Stimulated activated CD8-positive, alpha-beta memory T cell treated with anti-CD3 and anti-CD28 coated beads, Interleukin-15, amount 100 ng/mL, for 1 hour (primary cell): ENCODE results near the gene HSH2D.

ENCODE experiments used
- DNase-seq: peaks from one replicate; pipeline ENCODE4 v3.0.0-alpha.2; 2020; ENCODE audit warnings: low read depth

The HSH2D gene

DNA sequence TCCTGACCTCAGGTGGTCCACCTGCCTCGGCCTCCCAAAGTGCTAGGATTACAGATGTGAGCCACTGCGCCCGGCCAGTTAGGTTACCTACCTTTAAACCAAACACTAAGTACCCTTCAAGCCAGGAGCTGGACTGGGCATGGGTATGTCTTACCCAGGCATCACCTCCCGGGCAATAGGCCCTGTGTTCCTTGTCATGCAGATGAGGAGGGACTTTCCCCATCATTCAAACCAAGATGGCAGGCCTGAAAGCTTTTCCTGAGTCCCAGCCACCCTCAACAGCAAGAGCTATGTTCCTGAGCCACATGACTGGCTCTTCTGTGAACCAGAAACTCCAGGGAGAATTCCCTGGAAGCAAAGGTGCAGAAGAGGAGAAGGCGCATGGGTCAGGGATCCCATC lies 22.3 kb upstream of the HSH2D start:
- DNase-seq, result no peak

DNA sequence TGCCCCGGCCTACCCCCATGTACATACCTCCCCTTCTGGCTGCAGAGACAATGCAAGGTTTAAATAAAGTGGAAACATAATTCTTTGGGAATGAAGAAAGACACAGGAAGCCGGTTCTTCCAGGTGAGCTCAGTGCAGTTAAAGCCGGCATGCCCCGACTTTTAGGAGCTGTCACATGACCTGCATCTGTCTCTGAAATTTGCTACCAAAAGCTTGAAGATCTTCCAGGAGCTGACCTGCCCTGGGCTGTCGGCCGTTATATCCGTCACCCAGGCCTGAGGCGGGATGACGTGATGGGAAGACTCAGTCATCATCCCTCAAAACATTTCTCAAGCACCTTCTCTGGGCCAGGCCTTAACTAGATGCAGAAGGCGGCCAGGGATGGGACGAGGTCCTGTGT lies 21.5 kb upstream of the HSH2D start:
- DNase-seq, result no peak

- DNase-seq, result no peak
Measured at GRCh38 chr19:16124953-16125352, 18.5 kb upstream of the HSH2D start.

DNA sequence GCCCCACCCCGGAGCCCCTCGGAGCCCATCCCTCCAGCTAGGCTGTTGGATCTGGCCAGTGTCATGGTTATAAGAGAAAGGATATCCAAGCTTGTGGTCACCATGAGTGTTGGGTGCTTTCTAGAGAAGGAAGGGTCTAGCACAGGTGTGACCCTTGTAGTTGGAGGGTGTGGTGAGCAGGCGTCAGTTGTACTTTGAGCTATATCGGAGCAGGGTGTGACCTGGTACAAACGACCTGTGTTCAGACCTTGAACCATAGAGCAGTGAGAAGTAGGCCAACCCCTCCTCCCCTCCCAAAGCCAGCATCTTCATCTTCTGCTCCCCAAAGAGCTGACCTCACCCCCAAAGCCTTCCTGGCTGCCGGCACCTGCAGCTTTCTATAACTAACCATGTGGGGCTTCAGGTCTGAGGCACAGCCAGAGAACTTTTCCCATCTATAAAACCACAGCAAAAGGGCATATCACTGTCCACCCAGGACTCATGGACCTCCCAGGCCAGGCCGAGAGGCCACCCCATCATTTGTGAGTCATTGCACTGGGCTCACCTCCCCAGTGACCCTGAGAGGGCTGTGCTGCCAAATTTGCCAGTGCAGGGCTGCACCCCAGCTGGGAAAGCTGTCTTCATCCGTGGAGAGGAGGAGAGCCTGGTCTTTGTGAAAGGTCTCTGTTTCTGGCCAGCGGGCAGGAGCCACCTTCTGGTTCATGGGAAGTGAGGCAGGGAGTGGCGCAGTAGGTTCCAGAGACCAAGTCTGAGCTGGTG lies 17.6 kb upstream of the HSH2D start:
- DNase-seq, result no peak

GRCh38 chr19:16127080-16127479 lies 16.4 kb upstream of the HSH2D start:
- no peak for DNase-seq

GRCh38 chr19:16127776-16128371 lies 15.6 kb upstream of the HSH2D start:
- DNase-seq, result no peak

DNA sequence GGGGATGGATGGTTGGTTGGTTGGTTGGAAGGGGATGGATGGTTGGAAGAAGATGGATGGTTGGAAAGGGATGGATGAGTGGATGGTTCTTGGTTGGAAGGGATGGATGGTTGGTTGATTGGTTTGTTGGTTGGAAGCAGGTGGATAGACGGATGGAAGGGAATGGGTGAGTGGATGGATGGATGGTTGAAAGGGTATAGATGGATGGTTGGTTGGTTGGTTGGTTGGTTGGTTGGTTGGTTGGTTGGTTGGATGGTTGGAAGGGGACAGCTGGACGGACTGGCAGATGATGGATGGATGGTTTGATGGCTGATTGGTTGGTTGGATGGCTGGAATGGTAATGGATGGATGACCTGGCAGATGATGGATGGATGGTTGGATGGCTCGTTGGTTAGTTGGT lies 11.8 kb upstream of the HSH2D start:
- DNase-seq, result no peak

DNA sequence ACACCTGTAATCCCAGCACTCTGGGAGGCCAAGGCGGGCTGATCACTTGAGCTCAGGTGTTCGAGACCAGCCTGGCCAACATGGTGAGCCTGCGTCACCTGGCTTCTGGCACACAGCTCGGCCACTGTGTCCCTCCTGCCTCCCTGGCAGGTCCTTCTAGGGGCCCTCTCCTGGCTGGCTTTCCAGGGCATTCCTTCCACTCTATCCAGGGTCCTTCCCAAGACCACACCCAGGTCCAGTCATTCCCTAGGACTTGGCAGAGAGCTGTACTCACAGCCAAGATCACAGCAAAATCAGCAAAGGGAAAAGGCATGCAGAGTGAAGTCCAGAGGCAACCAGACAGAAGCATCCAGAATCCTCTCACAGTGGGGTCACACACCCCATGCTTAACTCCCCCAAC lies 9.7 kb upstream of the HSH2D start:
- no peak for DNase-seq

GRCh38 chr19:16134510-16134909 lies 9.0 kb upstream of the HSH2D start:
- DNase-seq, result no peak

DNA sequence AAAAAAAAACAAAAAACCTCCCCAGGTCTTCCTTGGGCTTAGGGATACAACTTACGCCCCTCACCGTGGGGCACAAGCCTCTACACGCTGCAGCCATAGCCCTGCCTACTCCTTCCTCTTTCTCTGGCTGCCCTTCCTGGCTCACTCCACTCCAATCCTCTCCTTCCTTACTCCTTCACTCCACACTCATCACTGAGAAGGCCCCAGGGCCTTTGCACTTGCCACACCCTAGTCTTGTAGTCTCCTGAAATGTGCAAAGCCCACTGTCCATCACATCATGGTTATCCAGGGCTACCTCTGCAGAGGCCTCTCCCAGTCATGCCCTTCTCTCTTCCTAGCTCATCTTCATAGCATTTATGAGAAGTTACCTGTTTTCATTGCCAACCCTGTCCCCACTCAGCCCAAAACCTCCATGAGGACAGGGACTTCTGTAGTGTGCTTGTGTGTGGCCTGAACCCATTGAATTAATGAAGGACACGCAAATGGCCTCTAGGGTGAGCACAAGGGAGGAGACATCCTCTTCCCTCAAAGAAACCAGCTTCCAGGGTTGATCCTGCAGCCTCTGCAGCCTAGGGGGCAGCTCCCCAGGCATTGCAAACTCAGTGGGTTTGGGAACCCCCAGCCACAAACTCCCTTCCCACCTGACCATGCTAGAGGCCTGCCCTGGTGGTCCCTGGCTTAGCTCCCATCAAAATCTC lies 7.9 kb upstream of the HSH2D start:
- DNase-seq, result no peak

- DNase-seq, result no peak
Measured at GRCh38 chr19:16136185-16136999, 7.1 kb upstream of the HSH2D start.

GRCh38 chr19:16139752-16140151 lies 3.7 kb upstream of the HSH2D start:
- DNase-seq, result no peak

DNA sequence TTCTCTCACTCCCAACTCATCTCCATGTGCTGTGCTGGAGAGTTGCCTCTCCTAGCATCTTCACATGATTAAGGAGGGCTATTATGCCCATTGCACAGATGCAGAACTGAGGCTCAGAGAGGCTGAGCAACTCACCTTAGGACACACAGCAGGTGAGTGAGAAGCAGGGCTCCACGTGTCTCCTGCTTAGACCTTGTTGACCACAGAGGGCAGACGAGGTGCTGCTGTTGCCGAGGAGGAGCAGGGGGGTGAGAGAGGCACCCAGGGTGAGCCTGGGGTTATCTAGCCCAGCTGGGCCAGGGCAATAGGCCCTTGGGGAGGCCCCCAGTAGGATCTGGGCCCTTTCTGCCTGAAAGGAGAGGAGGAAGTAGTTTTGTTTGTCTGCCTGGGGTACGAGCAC lies 2.4 kb upstream of the HSH2D start:
- DNase-seq, result no peak

DNA sequence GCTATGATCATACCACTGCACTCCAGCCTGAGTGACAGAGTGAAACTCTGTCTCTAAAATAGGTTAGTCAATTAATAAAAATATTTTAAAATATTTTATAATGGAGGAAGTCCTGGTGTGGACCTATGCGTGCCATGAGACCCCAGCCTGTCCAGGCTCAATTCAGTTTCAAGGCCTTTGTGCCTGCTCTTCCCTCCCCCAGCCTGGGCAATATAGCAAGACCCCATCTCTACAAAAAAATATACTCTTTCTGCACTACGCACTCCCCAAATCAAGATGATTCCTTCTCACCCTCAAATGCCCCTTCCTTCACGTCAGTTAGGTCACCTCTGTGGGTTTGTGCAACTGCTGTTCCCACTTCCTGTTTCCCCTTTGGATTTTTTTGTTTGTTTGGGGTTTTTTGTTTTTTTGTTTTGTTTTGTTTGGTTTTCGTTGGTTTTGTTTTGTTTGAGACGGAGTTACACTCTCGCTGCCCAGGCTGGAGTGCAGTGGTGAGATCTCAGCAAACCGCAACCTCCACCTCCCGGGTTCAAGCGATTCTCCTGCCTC lies 1.4 kb upstream of the HSH2D start:
- DNase-seq, result no peak

DNA sequence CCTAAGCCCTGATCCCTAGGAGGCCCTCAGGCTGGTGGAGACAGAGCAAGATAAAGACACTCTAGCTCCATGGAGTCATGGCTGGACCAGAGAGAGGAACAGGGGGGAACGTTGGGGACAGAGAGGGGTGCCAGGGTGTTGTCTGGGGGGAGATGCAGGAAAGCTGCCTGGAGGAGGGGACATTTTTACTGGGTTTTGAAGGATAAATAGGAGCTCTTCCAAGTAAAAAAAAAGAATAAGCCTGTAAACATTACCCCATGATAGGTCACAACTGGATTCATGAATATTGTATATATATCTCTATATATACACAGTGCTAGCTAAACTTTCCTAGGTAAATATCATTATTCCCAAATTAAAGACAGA lies 714 bp downstream of the HSH2D start:
- no peak for DNase-seq

DNA sequence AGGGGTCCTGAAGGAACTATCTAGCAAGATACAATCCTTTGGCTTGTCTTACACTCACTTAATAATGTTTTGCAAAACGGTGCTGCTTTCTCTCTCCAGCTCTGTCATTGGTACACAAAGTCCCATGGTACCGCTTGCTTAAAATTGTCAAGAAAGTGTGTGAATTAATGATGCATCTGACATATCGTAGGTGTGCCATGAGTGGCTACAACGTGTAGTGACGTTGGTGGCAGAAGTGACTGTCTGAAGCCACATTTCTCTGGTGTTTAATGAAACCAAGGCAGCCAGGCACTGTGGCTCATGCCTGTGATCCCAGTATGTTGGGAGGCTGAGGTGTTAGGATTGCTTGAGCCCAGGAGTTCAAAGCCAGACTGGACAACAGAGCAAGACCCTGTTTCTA lies 2.6 kb downstream of the HSH2D start:
- DNase-seq, result no peak

DNA sequence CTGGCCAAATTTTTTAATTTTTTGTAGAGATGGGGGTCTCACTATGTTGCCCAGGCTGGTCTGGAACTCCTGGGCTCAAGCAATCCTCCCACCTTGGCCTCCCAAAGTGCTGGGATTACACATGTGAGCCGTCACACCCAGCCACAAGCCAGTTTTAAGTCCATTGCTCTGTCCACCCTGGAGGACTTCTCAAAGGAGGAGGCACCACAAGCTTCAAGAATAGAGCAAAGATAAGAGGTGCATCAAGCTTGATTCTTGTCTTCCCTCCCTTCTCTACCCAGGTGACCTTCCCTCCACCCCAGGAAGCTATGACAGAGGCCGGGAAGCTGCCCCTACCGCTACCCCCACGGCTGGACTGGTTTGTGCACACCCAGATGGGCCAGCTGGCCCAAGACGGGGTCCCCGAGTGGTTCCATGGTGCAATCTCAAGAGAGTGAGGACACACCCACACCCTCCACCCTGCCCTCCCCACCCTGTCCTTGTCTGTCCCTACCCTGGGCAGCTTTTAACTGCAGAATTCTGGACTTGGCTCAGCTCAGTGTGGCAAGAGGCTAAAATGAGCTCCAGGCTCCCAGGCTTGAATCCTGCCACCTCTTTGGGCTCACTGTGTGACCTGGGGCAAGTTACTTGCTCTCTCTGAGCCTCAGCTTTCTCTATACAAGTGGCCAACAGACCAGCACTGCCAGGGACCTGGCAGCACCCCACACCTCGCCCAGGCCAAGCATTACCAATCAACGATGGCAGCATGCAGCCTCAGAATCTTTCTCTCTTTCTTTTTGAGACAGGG lies 5.2 kb downstream of the HSH2D start:
- no peak for DNase-seq

GRCh38 chr19:16153582-16154336 lies 10.3 kb downstream of the HSH2D start:
- no peak for DNase-seq

DNA sequence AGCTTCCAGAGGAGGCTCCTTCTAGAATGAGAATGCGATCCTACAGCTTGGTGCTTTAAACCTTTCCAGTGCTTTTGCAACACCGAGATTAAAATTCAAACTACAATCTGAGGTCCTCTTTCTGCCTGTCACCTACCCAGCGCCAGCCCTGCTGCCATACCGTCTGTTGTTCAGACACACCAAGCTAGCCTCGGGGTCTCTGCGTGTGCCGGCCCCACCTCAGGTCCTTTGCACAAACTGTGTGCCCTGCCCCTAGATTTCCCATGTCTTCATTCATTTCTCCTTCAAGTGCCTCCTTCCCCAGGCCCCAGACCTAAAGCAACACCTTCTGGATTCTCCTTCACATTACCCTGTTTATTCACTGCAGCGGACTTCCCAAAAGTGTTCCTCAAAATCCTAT lies 11.1 kb downstream of the HSH2D start:
- no peak for DNase-seq

DNA sequence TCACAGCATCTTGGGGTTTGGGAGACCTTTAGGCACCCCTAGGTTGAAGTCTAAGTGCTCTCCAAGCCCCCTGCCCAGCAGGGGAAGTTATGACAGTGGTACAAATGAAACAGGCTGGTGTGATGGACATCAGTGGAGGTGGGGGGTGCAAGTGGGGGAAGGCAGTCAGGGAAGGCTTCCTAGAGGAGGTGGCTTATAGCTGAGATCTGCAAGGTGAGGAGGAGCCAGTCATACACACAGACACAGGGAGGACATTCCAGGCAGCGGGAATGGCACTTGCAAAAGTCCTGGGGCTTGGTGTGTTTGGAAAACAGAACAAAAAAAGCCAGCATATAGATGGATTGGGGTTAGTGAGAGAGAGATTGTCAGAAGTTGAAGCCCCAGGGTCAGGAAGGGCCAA lies 11.6 kb downstream of the HSH2D start:
- no peak for DNase-seq

- no peak for DNase-seq
Measured at GRCh38 chr19:16156904-16157303, 13.4 kb downstream of the HSH2D start.
